ENCODE data around the gene LYPD6B.
A peak's percentile ranks its signal among the peaks of the same experiment; 100 is the strongest.

LYPD6B gene

GRCh38 chr2:149098701-149099100 lies 60.2 kb downstream of the LYPD6B start:
- no peak for TF ChIP-seq CTCF (conservative IDR thresholded peaks at IDR 0.05; ENCODE audit: low read depth, low read length)
- DNase-seq (ENCODE audit: low read depth): peak; percentile 97
- H3K4me3 ChIP-seq (ENCODE audit: low read length): no peak overlapping the region

- no peak overlapping the region for H3K4me3 ChIP-seq (ENCODE audit: low read length)
- peak; percentile 19 for TF ChIP-seq CTCF (conservative IDR thresholded peaks at IDR 0.05; ENCODE audit: low read depth, low read length)
- DNase-seq (ENCODE audit: low read depth): no peak
These were observed 60.8 kb downstream of the LYPD6B start for GRCh38 chr2:149099298-149099697.

GRCh38 chr2:149100739-149101699 lies 62.5 kb downstream of the LYPD6B start:
- TF ChIP-seq CTCF (conservative IDR thresholded peaks at IDR 0.05; ENCODE audit: low read depth, low read length): no peak
- DNase-seq (ENCODE audit: low read depth): no peak
- H3K4me3 ChIP-seq (ENCODE audit: low read length): no peak overlapping the region

GRCh38 chr2:149101818-149102217 lies 63.3 kb downstream of the LYPD6B start:
- no peak for DNase-seq (ENCODE audit: low read depth)
- TF ChIP-seq CTCF (conservative IDR thresholded peaks at IDR 0.05; ENCODE audit: low read depth, low read length): no peak

GRCh38 chr2:149103081-149103620 lies 64.7 kb downstream of the LYPD6B start:
- no peak for DNase-seq (ENCODE audit: low read depth)
- no peak for TF ChIP-seq CTCF (conservative IDR thresholded peaks at IDR 0.05; ENCODE audit: low read depth, low read length)
- no peak overlapping the region for H3K4me3 ChIP-seq (ENCODE audit: low read length)

More at GRCh38 chr2:149101818-149102217, 63.3 kb downstream of the LYPD6B start:
- no peak overlapping the region for H3K4me3 ChIP-seq (ENCODE audit: low read length)

GRCh38 chr2:149104221-149104620 lies 65.7 kb downstream of the LYPD6B start:
- DNase-seq (ENCODE audit: low read depth): no peak
- H3K4me3 ChIP-seq (ENCODE audit: low read length): no peak overlapping the region
- no peak for TF ChIP-seq CTCF (conservative IDR thresholded peaks at IDR 0.05; ENCODE audit: low read depth, low read length)
